ENCODE data around the gene CELF2.
A peak's percentile ranks its signal among the peaks of the same experiment; 100 is the strongest.

CELF2 gene

GRCh38 chr10:11255156-11255555, 237.5 kb downstream of the CELF2 start:
- DNase-seq (ENCODE audit: extremely low spot score, insufficient read length, low read depth) (no peak), FAIRE-seq (no peak)

GRCh38 chr10:11255796-11256444, 238.2 kb downstream of the CELF2 start:
- no peak for DNase-seq (ENCODE audit: extremely low spot score, insufficient read length, low read depth)
- FAIRE-seq: peak; percentile 65

DNA sequence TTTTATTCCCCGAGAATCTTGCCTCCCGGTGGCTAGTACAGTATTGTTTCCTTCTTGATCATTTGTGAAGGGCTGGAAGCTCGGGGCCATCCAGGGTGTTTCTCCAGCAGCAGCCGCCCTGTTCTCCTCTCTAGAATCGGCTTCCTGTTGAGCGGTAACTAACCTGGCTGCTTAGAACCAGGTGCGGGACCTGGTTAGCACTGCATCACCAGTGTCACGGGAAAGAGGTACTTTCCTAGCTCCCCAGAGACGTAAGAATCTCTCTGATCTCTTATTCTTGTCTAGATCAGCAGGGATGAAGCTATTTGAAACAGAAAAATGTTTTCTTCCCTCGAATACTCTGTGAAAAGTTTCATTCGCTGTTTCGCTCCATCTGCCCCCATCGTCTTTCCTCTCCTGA, 239.2 kb downstream of the CELF2 start:
- FAIRE-seq: no peak
- no peak for DNase-seq (ENCODE audit: extremely low spot score, insufficient read length, low read depth)

DNA sequence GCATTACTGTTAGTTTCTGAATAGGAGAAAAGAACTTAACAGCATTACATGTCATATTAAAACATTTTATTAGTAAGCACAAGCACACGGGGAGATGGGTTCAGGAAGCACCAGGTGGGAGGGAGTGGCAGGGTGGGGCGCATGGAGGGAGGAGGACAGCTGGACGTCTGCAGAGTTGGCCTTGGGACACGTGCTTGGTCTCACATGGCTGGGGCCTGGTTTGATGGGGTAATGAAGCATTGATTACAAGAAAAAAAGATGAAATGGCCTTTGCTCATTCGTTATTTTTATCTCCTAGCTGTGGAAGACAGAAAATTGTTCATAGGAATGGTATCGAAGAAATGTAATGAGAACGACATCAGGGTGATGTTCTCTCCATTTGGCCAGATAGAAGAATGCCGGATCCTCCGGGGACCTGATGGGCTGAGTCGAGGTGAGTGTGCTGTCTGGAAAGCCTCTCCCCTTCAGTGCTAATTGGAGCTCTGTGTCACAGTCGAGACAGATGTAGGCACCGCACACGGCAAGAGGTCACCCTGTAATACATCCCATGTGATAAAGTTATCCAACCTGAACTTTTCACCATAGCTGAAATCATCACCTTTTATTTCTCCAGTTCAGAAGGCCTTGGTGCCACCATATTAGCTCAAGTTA, 239.9 kb downstream of the CELF2 start:
- no peak for FAIRE-seq
- DNase-seq (ENCODE audit: extremely low spot score, insufficient read length, low read depth): no peak

DNA sequence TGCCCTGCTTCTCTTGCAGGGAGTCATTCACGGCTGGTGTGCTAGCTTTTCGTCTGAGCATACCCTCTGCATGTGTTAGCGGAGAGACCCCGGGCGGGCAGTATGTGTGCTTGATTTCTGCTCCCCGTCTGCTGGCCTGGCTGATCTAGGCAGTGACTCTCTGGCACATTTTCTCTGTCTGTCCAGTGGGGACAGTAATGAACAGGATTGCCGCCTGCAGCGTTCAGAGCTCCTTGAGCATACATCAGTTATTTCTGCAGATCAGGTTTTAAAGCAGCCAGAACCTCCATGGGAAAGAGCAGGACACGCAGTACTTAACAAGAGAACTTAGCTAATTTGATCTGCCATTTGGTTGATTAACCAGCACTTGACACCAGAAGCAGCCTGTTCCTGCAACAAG, 242.5 kb downstream of the CELF2 start:
- no peak for FAIRE-seq
- DNase-seq (ENCODE audit: extremely low spot score, insufficient read length, low read depth): no peak

DNA sequence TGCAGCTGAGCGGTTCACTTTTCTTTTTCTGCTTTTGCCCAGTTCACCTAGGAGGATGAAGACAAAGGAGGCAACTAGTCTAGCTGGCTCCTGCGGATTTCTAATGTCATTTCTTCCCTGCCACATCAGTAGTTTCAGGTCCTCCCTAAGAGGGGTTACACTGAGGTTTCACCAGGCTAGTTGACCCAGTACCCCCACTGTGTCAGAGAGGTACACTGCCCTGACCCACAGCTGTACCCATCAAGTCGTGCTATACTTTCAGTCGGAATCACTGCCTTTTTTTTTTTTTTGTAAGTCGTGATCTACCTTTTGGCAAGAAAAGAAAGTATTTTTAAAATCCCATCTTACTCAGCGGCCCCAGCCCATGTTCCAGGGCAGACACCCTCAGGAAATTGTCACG, 243.5 kb downstream of the CELF2 start:
- FAIRE-seq: no peak
- no peak for DNase-seq (ENCODE audit: extremely low spot score, insufficient read length, low read depth)

- no peak for DNase-seq (ENCODE audit: extremely low spot score, insufficient read length, low read depth)
- FAIRE-seq: peak; percentile 85
Measured at GRCh38 chr10:11261687-11262493, 244.2 kb downstream of the CELF2 start.

DNA sequence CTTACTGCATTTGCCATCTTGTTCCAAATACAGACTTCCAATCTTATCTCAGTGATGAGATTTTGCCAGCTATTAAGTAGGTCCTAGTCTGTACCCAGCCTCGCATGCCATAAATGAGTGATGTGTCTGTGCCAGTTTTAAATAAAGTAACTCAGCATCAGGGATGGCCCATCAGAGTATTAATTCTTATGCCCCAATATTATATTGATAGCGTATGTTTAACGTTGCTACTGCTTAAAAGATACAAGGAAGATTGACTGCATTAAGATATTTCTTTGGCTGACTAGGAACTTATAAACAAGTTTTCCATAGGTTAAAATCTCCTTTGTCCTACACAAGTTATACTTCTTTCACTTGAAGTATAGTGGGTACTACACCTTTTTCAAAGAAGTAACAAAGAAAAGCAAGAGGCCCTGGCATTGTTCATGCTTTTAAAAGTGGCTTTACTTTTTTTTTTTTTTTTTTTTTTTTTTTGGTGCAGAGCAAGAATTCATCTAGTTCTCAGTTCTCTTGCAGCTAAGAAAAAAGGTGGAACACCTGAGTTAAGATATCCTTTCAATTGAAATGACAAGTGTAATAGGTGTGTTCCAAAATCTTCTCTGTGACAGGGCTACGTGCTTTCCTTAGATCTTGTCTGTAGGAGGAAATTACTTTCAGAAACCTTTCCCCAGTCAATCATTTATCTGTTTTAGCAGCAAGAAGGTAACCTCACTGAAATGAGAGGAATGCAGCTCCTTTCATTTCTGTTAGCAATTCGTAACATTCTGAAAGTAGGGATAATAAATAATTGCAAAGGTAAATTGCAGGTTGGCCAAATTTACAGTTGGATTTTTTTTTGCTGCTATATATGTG, 245.0 kb downstream of the CELF2 start:
- FAIRE-seq (peak; percentile 74), DNase-seq (ENCODE audit: extremely low spot score, insufficient read length, low read depth) (no peak)

DNA sequence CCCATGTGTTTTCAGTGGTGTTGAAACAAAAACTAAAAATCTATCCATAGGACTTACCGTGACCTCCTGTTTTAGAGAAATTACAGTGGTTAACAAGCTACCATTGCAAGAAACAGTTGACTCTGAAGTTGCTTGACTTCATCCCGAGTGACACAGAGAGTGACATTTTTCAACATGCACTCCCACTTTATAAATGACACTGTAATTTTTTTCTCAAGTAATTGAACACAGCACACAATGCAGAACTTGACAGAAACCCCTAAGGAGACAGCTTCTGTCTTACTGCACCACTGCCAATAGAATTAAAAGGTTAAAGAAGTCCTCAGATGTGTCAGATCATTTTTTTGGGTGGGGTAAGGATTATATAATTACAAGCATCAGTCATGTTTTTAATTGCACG, 246.1 kb downstream of the CELF2 start:
- FAIRE-seq (peak; percentile 71), DNase-seq (ENCODE audit: extremely low spot score, insufficient read length, low read depth) (no peak)

DNA sequence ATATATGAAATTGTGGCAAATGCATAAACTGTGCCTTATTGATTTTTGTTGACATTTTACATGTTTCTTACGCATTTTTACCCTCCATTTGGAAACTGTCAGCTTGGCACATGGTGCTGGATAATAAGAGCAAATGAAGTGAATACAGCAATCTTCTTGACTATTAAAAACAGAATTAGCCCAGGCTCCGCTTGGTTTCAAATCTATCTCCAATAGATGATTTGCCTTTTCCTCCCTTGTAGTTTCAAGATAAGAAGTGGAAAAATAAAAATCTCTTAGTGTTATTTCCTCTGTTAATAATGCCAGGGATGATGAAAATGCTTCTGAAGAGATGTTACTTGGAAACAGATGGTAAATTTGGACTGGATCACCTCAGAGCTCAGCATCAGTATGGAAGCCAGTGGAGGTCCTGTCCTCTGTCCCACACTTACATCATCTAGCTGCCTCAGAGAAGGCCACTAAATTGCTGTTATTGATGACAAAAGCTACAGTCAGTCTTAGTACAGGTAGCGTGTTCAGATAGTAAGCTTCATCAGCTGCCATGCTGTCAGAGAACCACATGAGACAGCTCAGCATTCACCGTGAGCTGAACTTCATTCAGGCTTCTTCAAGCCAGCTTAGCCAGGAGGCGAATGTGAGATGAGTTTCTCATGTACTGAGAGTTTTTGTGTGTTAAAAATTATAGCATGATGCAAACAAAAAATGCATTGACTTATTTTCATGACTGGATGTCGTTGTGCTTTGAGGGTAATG, 246.8 kb downstream of the CELF2 start:
- FAIRE-seq (peak; percentile 63), DNase-seq (ENCODE audit: extremely low spot score, insufficient read length, low read depth) (no peak)

DNA sequence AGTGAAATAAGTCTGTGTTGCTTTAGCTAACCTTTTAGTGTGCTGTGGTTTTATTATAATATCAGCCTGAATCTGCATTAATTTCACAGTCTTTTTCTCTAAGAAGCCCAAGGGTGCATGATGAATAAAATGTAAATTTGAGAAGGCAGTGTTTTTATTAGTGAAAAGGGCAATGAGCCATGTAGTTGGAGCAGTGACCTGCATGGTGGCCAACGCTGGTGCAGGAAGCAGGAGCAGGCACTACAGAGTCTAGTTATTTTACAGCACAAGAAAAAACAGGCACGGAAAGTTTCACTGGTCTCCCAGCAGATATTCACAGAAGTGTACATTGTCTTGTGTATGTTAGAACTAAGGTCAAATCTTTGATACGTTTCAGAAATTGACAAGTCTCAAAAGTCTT, 247.8 kb downstream of the CELF2 start:
- no peak for DNase-seq (ENCODE audit: extremely low spot score, insufficient read length, low read depth)
- peak; percentile 67 for FAIRE-seq

GRCh38 chr10:11266426-11266825, 248.8 kb downstream of the CELF2 start:
- FAIRE-seq (peak; percentile 56), DNase-seq (ENCODE audit: extremely low spot score, insufficient read length, low read depth) (no peak)

GRCh38 chr10:11270135-11270857, 252.6 kb downstream of the CELF2 start:
- FAIRE-seq (peak; percentile 96), DNase-seq (ENCODE audit: extremely low spot score, insufficient read length, low read depth) (peak; percentile 59)

DNA sequence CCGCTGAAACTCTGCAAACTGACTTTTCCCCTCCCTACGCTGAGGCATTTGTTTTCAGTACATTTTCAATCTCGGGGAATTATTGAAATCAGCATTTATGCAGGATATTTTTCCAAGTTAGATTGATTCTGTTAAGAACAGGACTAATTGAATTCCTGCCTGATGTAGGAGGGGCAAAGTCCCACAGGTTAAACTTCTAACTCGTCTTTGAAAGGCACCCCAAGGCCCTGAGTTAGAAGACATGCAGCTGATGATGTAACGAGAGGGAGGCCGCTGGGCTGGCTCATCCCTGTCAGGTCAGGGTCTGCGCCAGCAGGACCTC, 253.1 kb downstream of the CELF2 start:
- FAIRE-seq: no peak
- DNase-seq (ENCODE audit: extremely low spot score, insufficient read length, low read depth): no peak

DNA sequence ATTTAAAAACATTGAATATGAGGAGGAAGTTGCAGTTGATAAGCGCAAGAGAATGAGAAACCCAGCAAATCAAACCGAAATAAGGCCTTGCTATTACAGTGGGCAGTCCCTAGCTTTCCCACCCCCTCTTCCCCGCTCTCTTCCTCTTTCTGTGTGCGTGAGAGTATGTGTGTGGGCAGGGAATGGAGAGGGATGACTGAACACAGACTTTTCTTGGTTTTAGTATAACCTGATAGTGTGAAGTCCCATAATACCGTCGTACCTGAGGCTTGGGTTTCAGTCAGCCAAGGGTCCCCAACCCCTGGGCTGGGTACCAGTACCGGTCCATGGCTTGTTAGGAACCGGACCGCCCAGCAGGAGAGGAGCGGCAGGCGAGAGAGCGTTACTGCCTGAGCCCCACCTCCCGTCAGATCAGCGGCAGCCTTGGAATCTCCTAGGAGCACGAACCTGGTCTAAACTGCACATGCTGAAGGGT, 255.3 kb downstream of the CELF2 start:
- FAIRE-seq: peak; percentile 93
- no peak for DNase-seq (ENCODE audit: extremely low spot score, insufficient read length, low read depth)

- FAIRE-seq (peak; percentile 5), DNase-seq (ENCODE audit: extremely low spot score, insufficient read length, low read depth) (no peak)
Measured at GRCh38 chr10:11274452-11274851, 256.8 kb downstream of the CELF2 start.

GRCh38 chr10:11275651-11276050, 258.0 kb downstream of the CELF2 start:
- FAIRE-seq: no peak
- no peak for DNase-seq (ENCODE audit: extremely low spot score, insufficient read length, low read depth)

DNA sequence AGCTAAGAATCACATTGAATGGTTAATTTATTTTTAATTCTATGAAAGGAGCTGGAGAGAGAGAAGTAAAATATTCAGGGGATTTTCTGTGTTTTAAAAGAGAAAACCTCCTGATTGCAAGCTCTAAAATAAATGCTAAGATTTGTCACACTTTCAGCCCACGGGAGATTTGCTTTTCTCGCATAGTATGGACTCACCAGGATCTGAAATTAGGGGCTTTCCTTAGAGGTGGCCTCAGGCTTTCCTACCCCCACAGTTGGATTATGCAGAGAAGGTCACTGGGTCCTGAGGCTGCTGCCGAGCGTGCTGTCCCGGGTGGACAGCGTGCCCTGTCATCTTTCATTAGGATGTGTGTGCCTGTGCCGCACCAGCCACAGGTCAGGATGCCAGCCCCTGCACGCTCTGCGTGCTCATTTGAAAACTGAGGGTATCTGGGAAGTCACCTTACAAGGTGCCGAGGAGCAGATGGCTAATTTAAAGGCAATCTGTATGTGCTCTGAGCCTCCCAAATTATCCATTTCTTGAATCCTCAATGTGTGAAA, 258.8 kb downstream of the CELF2 start:
- no peak for FAIRE-seq
- DNase-seq (ENCODE audit: extremely low spot score, insufficient read length, low read depth): no peak

DNA sequence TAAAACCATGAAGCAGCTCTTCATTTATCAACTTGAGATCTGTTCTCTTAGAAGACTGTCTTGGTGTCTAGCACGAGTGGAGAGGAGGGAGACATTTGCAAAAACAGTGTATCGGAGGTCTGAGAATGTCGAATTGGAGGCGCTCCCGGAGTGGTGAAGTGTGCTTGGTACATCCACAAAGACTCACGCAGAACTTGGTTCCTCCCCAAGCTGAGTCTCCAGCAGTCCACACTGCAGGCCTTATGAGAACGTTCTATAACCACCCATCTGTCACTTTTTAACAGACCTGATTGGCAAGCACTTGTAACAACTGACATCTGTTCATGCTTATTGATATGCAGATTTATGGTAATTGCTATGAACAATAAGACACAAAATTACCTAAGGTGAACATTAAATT, 261.6 kb downstream of the CELF2 start:
- DNase-seq (ENCODE audit: extremely low spot score, insufficient read length, low read depth): no peak
- FAIRE-seq: peak; percentile 31

All from GM18507 (cell line).